Effector memory CD8-positive, alpha-beta T cell (primary cell): ENCODE measurements around the gene OR5AK2.

Experiments used
- ATAC-seq: fragments of 150-1000 bp; cut with Tn5 transposase; replicated peaks from 2 replicates; pipeline ENCODE4 v1.10.0; 2021; ENCODE audit warnings: mild to moderate bottlenecking, moderate library complexity
- DNase-seq, 3 experiments: peaks; one replicate each; pipeline ENCODE4 v3.0.0; 2021
- H3K27ac Mint-ChIP-seq, 2 donors: one replicate each; pipeline ENCODE4 v1.8.0; 2022; ENCODE audit warnings: mild to moderate bottlenecking in 2 of 2, mixed read lengths in 2 of 2, moderate library complexity in 2 of 2
- H3K27me3 Mint-ChIP-seq, 2 donors: one replicate each; pipeline ENCODE4 v1.8.0; 2022; ENCODE audit warnings: mixed read lengths in 2 of 2
- H3K36me3 Mint-ChIP-seq: one replicate; pipeline ENCODE4 v1.8.0; 2022; ENCODE audit warnings: mild to moderate bottlenecking, moderate library complexity, mixed read lengths; ENCODE audit not compliant: insufficient read depth
- H3K4me1 Mint-ChIP-seq, 2 donors: one replicate each; pipeline ENCODE4 v1.8.0; 2022; ENCODE audit warnings: low read depth in 2 of 2, mixed read lengths in 2 of 2
- H3K4me3 Mint-ChIP-seq, 2 donors: one replicate each; pipeline ENCODE4 v1.8.0; 2022; ENCODE audit warnings: mild to moderate bottlenecking in 2 of 2, mixed read lengths in 2 of 2, moderate library complexity in 2 of 2
- H3K9me3 Mint-ChIP-seq, 2 donors: one replicate each; pipeline ENCODE4 v1.8.0; 2022; ENCODE audit warnings: mixed read lengths in 2 of 2

OR5AK2 gene

DNA sequence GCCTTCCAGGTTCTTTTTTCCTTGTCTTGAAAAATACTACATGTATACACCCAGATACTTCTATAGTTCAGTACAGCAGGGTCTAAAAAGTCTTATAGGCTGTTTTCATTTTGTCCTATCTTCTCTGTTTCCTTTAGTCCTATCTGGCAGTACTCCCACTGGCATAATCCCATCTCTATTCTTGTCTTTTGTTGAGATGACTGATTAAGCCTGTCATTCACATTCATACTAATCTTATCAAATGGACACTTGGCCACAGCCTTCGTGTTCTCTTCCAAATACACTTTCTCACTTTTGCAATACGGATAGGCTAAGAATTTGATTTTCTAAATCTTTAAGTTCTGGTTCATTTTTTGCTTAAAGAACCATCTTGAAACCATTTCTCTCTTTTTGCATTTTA is 42.8 kb downstream of the OR5AK2 start:
- no peak for ATAC-seq
- Mint-ChIP-seq H3K36me3 (no peaks in the 10 kb centered on the region), H3K4me1 (no peaks in the 10 kb centered on the region), H3K27ac (no peak overlapping the region), H3K4me3 (no peak overlapping the region), H3K9me3 (peaks cover 0 to 9% of the 10 kb centered on the region in 2 donors), H3K27me3 (no peaks in the 10 kb centered on the region)
- no peak for DNase-seq
